HG02623 (cell line): Measurements from ENCODE around the gene ZBTB47.

Source experiments
- ATAC-seq: cut with Tn5 transposase; IDR thresholded peaks from one replicate; pipeline ENCODE4 v1.9.1; 2021; ENCODE audit warnings: moderate library complexity; ENCODE audit not compliant: unreplicated experiment

Gene ZBTB47

DNA sequence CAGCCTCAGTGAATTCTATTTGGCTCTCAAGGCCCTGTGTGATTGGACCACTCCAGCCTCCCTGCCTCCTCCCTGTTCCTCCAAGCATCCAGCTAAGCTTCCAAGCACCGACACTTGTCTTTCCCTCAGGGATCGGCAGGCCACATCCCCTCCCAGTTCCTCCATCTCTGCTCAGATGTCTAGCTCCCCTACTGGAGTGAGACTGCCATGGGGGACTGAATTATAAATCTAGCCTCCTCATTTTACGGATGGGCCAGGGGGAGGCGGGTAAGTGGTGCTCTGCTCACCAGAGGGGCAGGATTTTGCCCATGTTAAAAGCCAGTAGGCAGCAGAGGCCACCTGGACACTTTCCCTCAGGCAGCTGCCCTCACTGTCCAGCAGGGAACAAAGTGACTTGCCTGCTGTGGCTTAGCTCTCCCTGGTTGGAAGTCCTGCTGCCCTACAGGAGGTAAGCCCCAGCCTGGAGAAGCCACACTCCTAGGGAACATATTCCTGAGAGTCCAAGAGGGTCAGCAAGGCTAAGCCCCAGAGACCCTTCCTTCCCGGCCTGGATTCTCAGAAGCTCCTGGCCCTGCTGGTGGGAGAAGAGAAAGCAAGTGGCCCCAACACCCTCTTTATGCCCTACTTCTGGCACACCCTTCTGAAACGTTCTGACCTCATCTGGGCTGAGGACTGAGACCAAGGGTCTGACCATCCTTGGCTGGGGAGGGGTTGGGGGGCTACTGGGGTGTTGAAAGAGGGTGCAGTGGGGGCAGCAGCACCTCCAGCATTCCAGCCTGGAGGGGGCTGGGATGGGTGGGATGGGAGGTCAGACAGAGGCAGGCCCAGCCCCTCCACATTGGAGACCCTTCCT is 58.2 kb downstream of the ZBTB47 start:
- no peak for ATAC-seq

DNA sequence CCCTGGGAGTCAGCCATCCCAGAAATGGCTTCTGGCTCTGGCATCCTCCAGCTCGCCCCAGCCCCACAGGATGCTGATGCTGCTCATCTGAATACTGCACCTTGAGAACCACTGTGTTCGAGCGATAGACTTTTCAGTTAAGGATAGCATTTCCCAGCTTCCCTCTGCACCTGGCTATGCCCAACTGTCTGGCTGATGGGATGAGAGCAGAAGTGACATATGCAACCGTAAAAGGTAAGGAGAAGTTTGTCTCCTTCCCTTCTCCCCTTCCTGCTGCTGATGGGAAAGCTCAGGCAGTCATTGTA is 58.8 kb downstream of the ZBTB47 start:
- no peak for ATAC-seq

- no peak for ATAC-seq
Observed at GRCh38 chr3:42712688-42713372, 59.3 kb downstream of the ZBTB47 start.

- no peak for ATAC-seq
Observed at GRCh38 chr3:42713747-42714146, 60.2 kb downstream of the ZBTB47 start.

DNA sequence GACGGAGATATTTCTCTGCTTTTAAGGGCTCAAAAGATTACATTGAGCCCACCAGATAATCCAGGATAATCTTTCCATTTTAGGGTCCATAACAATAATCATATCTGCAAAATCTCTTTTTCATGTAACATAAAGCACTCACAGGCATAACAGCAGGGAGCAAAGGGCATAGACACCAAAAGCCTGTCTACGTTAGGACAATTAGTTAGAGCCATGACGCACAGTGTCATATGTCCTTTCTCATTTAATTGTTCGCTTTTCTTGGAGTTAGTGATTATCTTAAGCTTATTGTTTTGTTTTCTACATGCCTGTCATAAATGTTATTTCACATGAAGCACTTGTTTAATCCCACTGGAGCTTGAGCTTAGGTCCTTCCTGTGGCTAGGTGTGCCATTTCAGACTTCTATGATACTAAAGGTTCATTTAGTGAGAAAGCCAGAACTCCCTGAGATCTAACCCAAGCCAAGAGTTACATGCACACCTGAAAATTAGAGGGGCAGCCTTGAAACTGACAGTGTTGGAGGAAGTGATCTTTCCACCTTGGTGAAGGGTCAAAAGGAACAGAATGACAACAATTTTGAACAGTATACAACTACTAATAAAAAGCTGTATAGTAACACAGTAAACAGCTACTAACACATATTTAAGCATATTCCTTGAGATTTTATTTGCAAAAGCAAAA is 60.8 kb downstream of the ZBTB47 start:
- ATAC-seq, result no peak
